Adipose tissue (tissue), 3 donors: ENCODE data around the gene SDHAF1. TPM values are rescaled to one million over a fixed set of nuclear protein-coding genes. Genes with fewer than 3 reads are reported as not detected.

Experiments
- H3K27ac ChIP-seq: one replicate; pipeline ENCODE4 v1.5.1; 2013; ENCODE audit warnings: low read depth, low read length
- WGBS, 3 donors: extraction: QIAGEN DNeasy Blood & Tissue Kit; methylation state at CpG; one replicate each; pipeline ENCODE4 v1.1.7; 2013; 5-methylcytosine and 5-hydroxymethylcytosine counted together
- polyA plus RNA-seq, 3 donors: library from polyadenylated mRNA; stranded (reverse); fragments of 200-250 nt; gene quantifications; one replicate each; pipeline ENCODE4 v1.2.3, GENCODE V29; 2013
- donor health status: healthy with polysubstance abuse.
- donor health status: Bipolar disorder and iron deficiency.
- donor health status: healthy.

SDHAF1 gene
- polyA plus RNA-seq, 3 donors: 14.9 to 26.9 (median 18.6) TPM

DNA sequence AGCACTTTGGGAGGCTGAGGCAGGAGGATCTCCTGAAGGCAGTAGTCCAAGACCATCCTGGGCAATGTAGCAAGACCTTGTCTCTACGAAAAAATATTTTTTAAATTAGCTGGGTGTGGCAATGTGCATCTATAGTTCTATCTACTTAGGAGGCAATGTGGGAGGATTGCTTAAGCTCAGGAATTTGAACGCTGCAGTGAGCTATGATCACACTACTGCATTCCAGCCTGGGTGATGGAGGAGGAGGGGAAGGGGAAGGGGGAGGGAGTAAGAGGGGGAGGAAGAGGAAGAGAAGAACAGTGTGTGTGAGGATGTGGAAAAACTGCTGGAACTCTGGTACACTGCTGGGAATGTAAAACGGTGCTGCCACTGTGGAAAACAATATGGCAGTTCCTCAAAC, 46.8 kb downstream of the SDHAF1 start:
- no peak overlapping the region for H3K27ac ChIP-seq
- WGBS, 3 donors: 22 to 39% (median 30%) methylated on average over 3 of the region's 3 CpGs

GRCh38 chr19:36043952-36044351, 49.0 kb downstream of the SDHAF1 start:
- no peak overlapping the region for H3K27ac ChIP-seq
- WGBS, 3 donors: 94 to 98% (median 97%) methylated on average over 2 of the region's 2 CpGs

Other genes starting within 250 kb of the SDHAF1 start
- 10 to 100 TPM; 13.2 to 30.3 (median 28.8) TPM for gene U2AF1L4, start 249.8 kb upstream of the SDHAF1 start, polyA plus RNA-seq
- gene PSENEN, start 249.5 kb upstream of the SDHAF1 start, polyA plus RNA-seq: 10 to 100 TPM; 37.2 to 57.2 (median 49.9) TPM
- gene LIN37, start 246.6 kb upstream of the SDHAF1 start, polyA plus RNA-seq: 10 to 100 TPM in 2 of 3 donors, 1 to 10 TPM in 1; 8.9 to 20.9 (median 15.3) TPM
- gene HSPB6, start 238.2 kb upstream of the SDHAF1 start, polyA plus RNA-seq: 100 to 1,000 TPM in 2 of 3 donors, 10 to 100 TPM in 1; 63.3 to 608 (median 552) TPM
- gene PROSER3, start 237.0 kb upstream of the SDHAF1 start, polyA plus RNA-seq: 10 to 100 TPM in 1 of 3 donors, 1 to 10 TPM in 2; 5.4 to 10.6 (median 6.9) TPM
- gene ARHGAP33, start 219.6 kb upstream of the SDHAF1 start, polyA plus RNA-seq: 1 to 10 TPM; 6.0 to 9.4 (median 6.3) TPM
- gene PRODH2, start 182.3 kb upstream of the SDHAF1 start, polyA plus RNA-seq: 1 to 10 TPM in 1 of 3 donors, not detected in 2; 2.2 TPM
- 10 to 100 TPM in 1 of 3 donors, under 1 TPM in 1, not detected in 1; 0.42 to 13.6 TPM for gene NPHS1, start 142.7 kb upstream of the SDHAF1 start, polyA plus RNA-seq
- 10 to 100 TPM in 1 of 3 donors, under 1 TPM in 1, not detected in 1; 0.22 to 48.3 TPM for gene KIRREL2, start 138.3 kb upstream of the SDHAF1 start, polyA plus RNA-seq
- 10 to 100 TPM in 1 of 3 donors, 1 to 10 TPM in 2; 3.0 to 33.6 (median 6.4) TPM for gene APLP1, start 126.6 kb upstream of the SDHAF1 start, polyA plus RNA-seq
- gene NFKBID, start 94.6 kb upstream of the SDHAF1 start, polyA plus RNA-seq: 10 to 100 TPM in 2 of 3 donors, 1 to 10 TPM in 1; 3.7 to 13.0 (median 10.5) TPM
- 10 to 100 TPM in 1 of 3 donors, 1 to 10 TPM in 2; 4.1 to 21.1 (median 6.6) TPM for gene HCST, start 92.7 kb upstream of the SDHAF1 start, polyA plus RNA-seq
- gene TYROBP, start 86.9 kb upstream of the SDHAF1 start, polyA plus RNA-seq: 100 to 1,000 TPM in 2 of 3 donors, 10 to 100 TPM in 1; 23.7 to 207 (median 194) TPM
- gene LRFN3, start 58.8 kb upstream of the SDHAF1 start, polyA plus RNA-seq: 1 to 10 TPM; 5.8 to 6.7 (median 6.0) TPM
- gene SYNE4, start 13.6 kb downstream of the SDHAF1 start, polyA plus RNA-seq: 1 to 10 TPM in 1 of 3 donors, under 1 TPM in 2; 0.22 to 4.0 (median 0.62) TPM
- 10 to 100 TPM in 1 of 3 donors, 1 to 10 TPM in 2; 7.9 to 17.1 (median 9.8) TPM for gene ALKBH6, start 19.0 kb downstream of the SDHAF1 start, polyA plus RNA-seq
- gene CLIP3, start 37.7 kb downstream of the SDHAF1 start, polyA plus RNA-seq: 1 to 10 TPM; 1.2 to 8.8 (median 2.6) TPM
- 1 to 10 TPM; 3.5 to 7.1 (median 5.2) TPM for gene THAP8, start 59.1 kb downstream of the SDHAF1 start, polyA plus RNA-seq
- gene WDR62, start 59.7 kb downstream of the SDHAF1 start, polyA plus RNA-seq: under 1 TPM; 0.20 to 0.79 (median 0.25) TPM
- not detected for gene OVOL3, start 116.0 kb downstream of the SDHAF1 start, polyA plus RNA-seq
- 100 to 1,000 TPM in 1 of 3 donors, 10 to 100 TPM in 2; 48.8 to 103 (median 51.8) TPM for gene POLR2I, start 119.7 kb downstream of the SDHAF1 start, polyA plus RNA-seq
- 100 to 1,000 TPM in 2 of 3 donors, 10 to 100 TPM in 1; 63.0 to 153 (median 149) TPM for gene TBCB, start 120.3 kb downstream of the SDHAF1 start, polyA plus RNA-seq
- 100 to 1,000 TPM; 236 to 719 (median 679) TPM for gene CAPNS1, start 144.9 kb downstream of the SDHAF1 start, polyA plus RNA-seq
- 100 to 1,000 TPM in 2 of 3 donors, 10 to 100 TPM in 1; 25.9 to 132 (median 119) TPM for gene COX7A1, start 157.3 kb downstream of the SDHAF1 start, polyA plus RNA-seq
- gene ZNF565, start 219.5 kb downstream of the SDHAF1 start, polyA plus RNA-seq: 1 to 10 TPM; 2.5 TPM
- gene ZNF146, start 219.9 kb downstream of the SDHAF1 start, polyA plus RNA-seq: 10 to 100 TPM; 15.8 to 29.7 (median 28.5) TPM